CD4-positive, alpha-beta T cell treated with Interleukin-17A for 4 hours (primary cell): ENCODE data around the gene LAMC3.

Experiments used
- DNase-seq: peaks from one replicate; pipeline ENCODE4 v3.0.0-alpha.2; 2020; ENCODE audit warnings: mixed read lengths

LAMC3 gene

DNA sequence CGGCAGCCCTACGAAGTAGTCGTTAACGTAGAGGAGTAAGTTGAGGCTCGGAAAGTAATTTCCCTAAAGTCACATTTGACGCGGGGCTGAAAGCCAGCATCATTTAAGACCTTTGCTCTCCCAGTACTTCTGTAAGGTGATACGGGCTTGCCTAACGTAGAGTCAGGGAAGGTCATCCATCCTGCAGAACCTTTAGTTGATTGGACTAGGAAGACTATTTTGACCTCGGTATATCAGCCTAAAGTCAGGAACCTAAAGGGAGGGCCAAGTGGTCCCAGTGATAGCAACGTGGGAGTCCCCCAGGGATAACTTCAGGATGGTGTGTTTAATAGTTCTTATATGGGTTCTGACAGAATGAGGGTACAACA lies 117.1 kb downstream of the LAMC3 start:
- DNase-seq = no peak

DNA sequence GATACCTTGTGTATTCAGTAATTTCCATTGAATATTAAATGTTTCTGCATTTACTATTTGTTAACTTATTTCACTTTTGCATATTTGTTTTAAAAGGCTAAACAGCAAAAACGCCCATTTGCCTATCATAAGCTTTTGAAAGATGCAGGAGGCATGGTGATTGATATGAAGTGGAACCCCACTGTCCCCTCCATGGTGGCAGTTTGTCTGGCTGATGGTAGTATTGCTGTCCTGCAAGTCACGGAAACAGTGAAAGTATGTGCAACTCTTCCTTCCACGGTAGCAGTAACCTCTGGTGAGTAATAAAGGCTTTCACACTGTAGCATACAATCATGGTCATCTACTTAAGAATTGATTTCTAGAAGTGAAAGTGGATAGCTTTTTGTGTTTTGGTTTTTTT lies 120.2 kb downstream of the LAMC3 start:
- no peak for DNase-seq

DNA sequence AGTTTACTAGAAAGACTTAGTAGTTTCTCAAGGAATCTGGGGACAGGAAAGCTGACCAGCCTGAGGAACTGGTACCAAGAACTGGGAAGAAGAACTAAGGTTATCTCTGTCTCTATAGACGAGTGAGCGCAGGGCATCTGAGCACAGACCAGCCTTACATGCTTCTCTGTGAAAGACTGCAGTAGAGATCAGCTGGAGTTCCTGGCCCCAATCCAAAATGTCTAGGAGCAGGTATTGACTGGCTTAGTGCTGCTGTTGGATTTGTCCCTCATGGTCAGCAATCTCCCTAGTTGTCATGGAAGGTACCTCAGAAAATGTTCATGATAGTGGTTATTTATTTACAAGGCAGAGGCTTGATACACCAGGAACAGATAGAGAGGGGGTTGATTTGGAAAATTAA lies 129.7 kb downstream of the LAMC3 start:
- no peak for DNase-seq

DNA sequence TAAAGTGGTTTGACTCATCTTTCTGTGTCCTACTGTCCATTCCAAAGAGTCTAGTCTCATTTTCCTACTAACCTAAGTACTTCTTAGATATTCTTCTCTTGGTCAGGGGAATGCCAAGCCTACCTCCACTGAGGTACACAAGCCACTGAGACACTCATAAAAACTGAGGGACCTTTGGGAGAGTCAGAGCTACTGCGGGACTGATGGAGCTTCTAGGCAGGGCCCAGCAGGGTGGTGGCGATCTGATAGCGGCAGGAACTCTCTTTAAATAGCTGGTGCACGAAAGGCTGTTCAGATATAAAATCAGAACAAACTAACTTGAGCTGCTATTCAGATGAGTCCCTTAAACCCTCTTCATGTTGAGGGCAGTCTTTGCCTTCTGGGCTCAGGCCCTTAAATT lies 131.1 kb downstream of the LAMC3 start:
- DNase-seq = no peak

DNA sequence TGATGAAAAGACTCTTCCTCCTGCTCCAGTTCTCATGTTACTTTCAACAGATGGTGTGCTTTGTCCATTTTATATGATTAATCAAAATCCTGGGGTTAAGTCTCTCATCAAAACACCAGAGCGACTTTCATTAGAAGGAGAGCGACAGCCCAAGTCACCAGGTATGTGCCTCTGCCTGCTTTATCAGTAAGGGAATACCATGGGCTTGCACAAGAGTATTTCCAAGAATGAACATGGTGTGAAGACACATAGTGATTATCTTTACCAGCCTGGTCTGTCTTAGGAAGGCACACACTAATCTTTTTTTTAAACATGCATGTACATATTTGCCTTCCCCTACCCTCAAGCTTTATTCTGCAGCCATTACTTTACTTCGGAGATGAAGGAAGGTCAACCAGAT lies 131.6 kb downstream of the LAMC3 start:
- no peak for DNase-seq

DNA sequence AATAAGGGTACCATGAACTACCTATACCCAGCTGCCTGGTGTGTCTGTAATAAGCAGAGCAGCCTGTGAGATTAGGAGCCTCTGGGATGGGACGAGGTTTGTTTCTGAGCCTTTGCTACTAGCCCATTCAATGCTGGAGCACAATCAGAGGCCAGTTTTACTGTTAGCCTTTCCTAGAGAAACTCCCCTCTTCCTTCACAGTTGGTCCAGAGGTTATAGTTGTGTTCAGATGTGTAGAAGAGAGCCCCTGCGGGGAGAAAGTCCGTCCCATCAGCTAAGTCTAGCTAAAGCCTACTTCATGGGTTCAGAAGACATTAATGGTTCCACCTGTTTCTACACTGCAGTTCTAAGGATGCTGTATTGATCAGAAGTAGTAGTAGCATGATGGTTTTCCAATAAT lies 133.2 kb downstream of the LAMC3 start:
- no peak for DNase-seq
